Endothelial cell of umbilical vein (primary cell): ENCODE data around the gene COL4A1. TPM values are rescaled to one million over a fixed set of nuclear protein-coding genes. Genes with fewer than 3 reads are reported as not detected.
A peak's percentile ranks its signal among the peaks of the same experiment; 100 is the strongest.

Experiments
- Bru-seq: library from RNA; stranded (reverse); fragments of 400-500 nt; gene quantifications from one replicate; lab custom pipeline; 2021; lab: Mats Ljungman, UMichigan
- BruChase-seq, 2 experiments: library from RNA; stranded (reverse); fragments of 400-500 nt; gene quantifications; one replicate each; lab custom pipeline; 2021; lab: Mats Ljungman, UMichigan
- BruUV-seq: library from RNA; stranded (reverse); fragments of 400-500 nt; replicated peaks from 2 replicates; lab custom pipeline; 2021; lab: Mats Ljungman, UMichigan
- CTCF ChIA-PET: fragments of 300-600, 350-600 bp; sonication (Branson Sonifier 250); formaldehyde crosslinking; loops from one replicate; lab custom pipeline; 2021; ENCODE audit warnings: antibody characterized with exemption, inconsistent platforms; lab: Charles Lee
- POLR2A ChIA-PET: fragments of 300-600, 350-600 bp; sonication (Branson Sonifier 250); formaldehyde crosslinking; loops from one replicate; lab custom pipeline; 2021; ENCODE audit warnings: antibody characterized with exemption, inconsistent platforms; lab: Charles Lee
- DNase-seq: peaks from one replicate; pipeline ENCODE4 v3.0.0-alpha.2; 2011; ENCODE audit warnings: low read depth, low spot score
- FAIRE-seq: peaks from 2 replicates; lab custom pipeline; 2011; peaks lifted over from hg19 to GRCh38; lab: Jason Lieb, UNC
- H2AFZ ChIP-seq: 2 replicates; pipeline ENCODE4 v1.6.0; 2012; ENCODE audit warnings: low read depth, low read length, control low read depth, inconsistent platforms
- H3K27ac ChIP-seq: 2 replicates; pipeline ENCODE4 v1.5.1; 2011; ENCODE audit warnings: low read depth, mild to moderate bottlenecking, control low read depth, low read length, moderate library complexity; ENCODE audit not compliant: insufficient read depth
- H3K27me3 ChIP-seq, 2 experiments: 2 replicates each; pipeline versions ENCODE4 v1.6.0 to v1.6.1; 2011; ENCODE audit warnings: low read length in 2 of 2, mixed read lengths in 1 of 2; ENCODE audit not compliant: control insufficient read depth in 2 of 2, insufficient read depth in 2 of 2
- H3K36me3 ChIP-seq, 2 experiments: 2 replicates in 1 of 2; 3 replicates in 1 of 2; pipeline ENCODE4 v1.5.1; 2011; ENCODE audit warnings: low read length in 2 of 2, mild to moderate bottlenecking in 1 of 2, moderate library complexity in 1 of 2; ENCODE audit not compliant: control insufficient read depth in 2 of 2, insufficient read depth in 2 of 2; ENCODE audit errors: extremely low read depth in 1 of 2
- H3K4me1 ChIP-seq: 3 replicates; pipeline ENCODE4 v1.5.1; 2011; ENCODE audit warnings: mild to moderate bottlenecking, low read length; ENCODE audit not compliant: control insufficient read depth, insufficient read depth; ENCODE audit errors: extremely low read depth
- H3K4me2 ChIP-seq: 2 replicates; pipeline ENCODE4 v1.6.1; 2011; ENCODE audit warnings: low read length, control low read depth, mixed read lengths; ENCODE audit not compliant: insufficient read depth
- H3K4me3 ChIP-seq, 3 experiments: fragments of 200-600 bp in 1 of 3; sonication (generic), shearing (Covaris generic) in 1 of 3; replicated peaks in 1 of 3; 2 replicates each; pipeline ENCODE4 v1.5.1; 2011 to 2016; ENCODE audit warnings: control low read depth in 3 of 3, low read length in 3 of 3, mild to moderate bottlenecking in 2 of 3, inconsistent platforms in 1 of 3, low read depth in 1 of 3, moderate library complexity in 1 of 3; ENCODE audit not compliant: insufficient read depth in 1 of 3
- H3K79me2 ChIP-seq: 2 replicates; pipeline ENCODE4 v1.6.0; 2012; ENCODE audit warnings: low read length, inconsistent platforms; ENCODE audit not compliant: control insufficient read depth, insufficient read depth
- H3K9ac ChIP-seq: replicated peaks from 2 replicates; pipeline ENCODE3; 2011; ENCODE audit warnings: low read length, control low read depth; ENCODE audit not compliant: insufficient read depth; ENCODE audit errors: extremely low read depth
- H3K9me1 ChIP-seq: replicated peaks from 3 replicates; pipeline ENCODE4 v1.6.0; 2011; ENCODE audit warnings: mild to moderate bottlenecking, low read length; ENCODE audit not compliant: control insufficient read depth, insufficient read depth; ENCODE audit errors: extremely low read depth
- H3K9me3 ChIP-seq: replicated peaks from 2 replicates; pipeline ENCODE4 v1.5.1; 2012; ENCODE audit warnings: low read length, inconsistent platforms; ENCODE audit not compliant: control insufficient read depth, insufficient read depth
- H4K20me1 ChIP-seq: replicated peaks from 2 replicates; pipeline ENCODE3; 2011; ENCODE audit warnings: mild to moderate bottlenecking, low read length; ENCODE audit not compliant: control insufficient read depth, insufficient read depth; ENCODE audit errors: extremely low read depth
- EZH2 ChIP-seq: IDR thresholded peaks from 2 replicates; pipeline ENCODE4 v1.6.1; 2012; ENCODE audit warnings: borderline replicate concordance, low read depth, mild to moderate bottlenecking, moderate library complexity, low read length, inconsistent platforms; ENCODE audit not compliant: severe bottlenecking
- POLR2A ChIP-seq: IDR thresholded peaks from 2 replicates; pipeline ENCODE4 v1.6.1; 2012; ENCODE audit warnings: low read depth, mild to moderate bottlenecking, control low read depth, low read length
- POLR2AphosphoS5 ChIP-seq: IDR thresholded peaks from 2 replicates; pipeline ENCODE4 v1.6.1; 2012; ENCODE audit warnings: low read depth, mild to moderate bottlenecking, control low read depth, low read length, moderate library complexity; ENCODE audit not compliant: insufficient read depth
- dilution Hi-C: fragments of 300-500 bp; cut with MboI; formaldehyde crosslinking; loops from one replicate; pipeline ENCODE4 v1.15.0; 2019; ENCODE audit warnings: low sequenced_read_pairs; ENCODE audit not compliant: extremely low pct_ligation_motif_present
- intact Hi-C: fragments of 100-400 bp; cut with micrococcal nuclease; formaldehyde crosslinking; loops from one replicate; pipeline ENCODE4 v1.10.0; 2022
- long read RNA-seq: library from polyadenylated mRNA; stranded (forward); transcript quantifications from one replicate; pipeline ENCODE4 v2.0.0, GENCODE V29; 2021
- polyA minus RNA-seq, 3 experiments: library from RNA; depleted of rRNA, polyadenylated mRNA; stranded (reverse); fragments of >200 nt; gene quantifications; 1 replicate in 1 of 3; 2 replicates in 2 of 3; pipeline ENCODE4 v1.2.3, GENCODE V29; 2011
- polyA plus RNA-seq, 4 experiments: library from polyadenylated mRNA; depleted of rRNA in 3 of 4; stranded (reverse) in 3 of 4; unstranded in 1 of 4; fragments of >200 nt; gene quantifications; 2 replicates each; pipeline versions ENCODE4 v1.2.1 to v1.2.3, GENCODE V29; 2011 to 2012; ENCODE audit warnings: missing spikeins in 1 of 4
- total RNA-seq: library from RNA; stranded (reverse); gene quantifications from 2 replicates; pipeline ENCODE4 v1.2.3, GENCODE V29; 2021

The COL4A1 gene
- total RNA-seq (1,119 and 1,341 TPM in 2 replicates), polyA plus RNA-seq (379 and 384 TPM in 2 replicates), polyA minus RNA-seq (611 and 680 TPM in 2 replicates), Bru-seq, nascent RNA (percentile 98 among the genes with signal in this experiment), BruChase-seq, experiment 1, labeled RNA remaining after a 6-hour chase (percentile 98 among the genes with signal in this experiment), BruChase-seq, experiment 2, labeled RNA remaining after a 2-hour chase (percentile 96 among the genes with signal in this experiment)
- 305 and 353 TPM in 2 replicates for polyA plus RNA-seq (2011; cell fraction: cytosol; rRNA removed)
- 509 and 510 TPM in 2 replicates for polyA plus RNA-seq (2011; cell fraction: nucleus; rRNA removed)
- 493 and 639 TPM in 2 replicates for polyA plus RNA-seq (2012)
- 2.3 TPM for polyA minus RNA-seq (2011; cell fraction: cytosol; rRNA and poly(A)+ RNA removed)
- polyA minus RNA-seq (2011; cell fraction: nucleus; rRNA and poly(A)+ RNA removed) = 490 and 493 TPM in 2 replicates
- long read RNA-seq, full-length matches to known transcripts = 253 of 1,043 reads
- long read RNA-seq, partial matches to known transcripts = 542 of 1,043 reads
- long read RNA-seq, other reads (novel, unspliced or antisense) = 248 of 1,043 reads

- FAIRE-seq (no peak), DNase-seq (peak; percentile 66)
- Histone ChIP-seq H3K9me3 (no peaks in the 10 kb centered on the region), H3K36me3 (peaks cover 2 to 7% of the 10 kb centered on the region in 2 experiments), H3K4me2 (peak within 1 kb of the TSS; percentile 79), H2AFZ (no peak within 1 kb of the TSS), H3K9ac (peak within 1 kb of the TSS; percentile 74), H3K9me1 (no peaks in the 10 kb centered on the region), H3K27me3 (no peaks in the 10 kb centered on the region), H3K4me3 (peak within 1 kb of the TSS; percentile 64 to 83 (median 71)), H3K27ac (peak within 1 kb of the TSS; percentile 59), H3K4me1 (peaks cover 69% of the 10 kb centered on the region), H3K79me2 (peaks cover 93% of the 10 kb centered on the region), H4K20me1 (no peaks in the 10 kb centered on the region)
- TSS peak; percentile 42 for BruUV-seq
- no peak for TF ChIP-seq EZH2
- peak; percentile 93 for TF ChIP-seq POLR2AphosphoS5
- TF ChIP-seq POLR2A = peak; percentile 92
- dilution Hi-C loops (no loop called here), intact Hi-C loops (loop anchor here (1.0 to 2.0 kb wide), 6 partner anchors 9 to 85 kb away; no protein-coding TSS in a partner anchor)
- POLR2A ChIA-PET = interaction anchor here (0.9 to 1.2 kb wide), 2 partner anchors 16 to 40 kb away, joined by 3 to 4 read pairs; no protein-coding TSS in a partner anchor
- CTCF ChIA-PET = interaction anchor here (0.9 to 5.0 kb wide), 18 partner anchors 8 to 104 kb away, joined by 3 to 43 read pairs (median 6); no protein-coding TSS in a partner anchor
Observed at GRCh38 chr13:110306960-110307766, at the start of gene COL4A1, which contains the start of gene COL4A2. Gene COL4A1 (minus strand): TSS chr13:110307157. CDS start chr13:110307027, 130 bp downstream. Gene COL4A2 (plus strand): TSS chr13:110307284. CDS start chr13:110307904, 620 bp downstream.
